Measurements from ENCODE around the gene PDCD1.
"Not testable (repeated sequence)": the region's sequence is repeated elsewhere in the genome, so short reads cannot be mapped to it uniquely, and the experiment has no call there.

PDCD1 gene

GRCh38 chr2:241822264-241822623 lies 36.5 kb downstream of the PDCD1 start:
- no peak for DNase-seq

DNA sequence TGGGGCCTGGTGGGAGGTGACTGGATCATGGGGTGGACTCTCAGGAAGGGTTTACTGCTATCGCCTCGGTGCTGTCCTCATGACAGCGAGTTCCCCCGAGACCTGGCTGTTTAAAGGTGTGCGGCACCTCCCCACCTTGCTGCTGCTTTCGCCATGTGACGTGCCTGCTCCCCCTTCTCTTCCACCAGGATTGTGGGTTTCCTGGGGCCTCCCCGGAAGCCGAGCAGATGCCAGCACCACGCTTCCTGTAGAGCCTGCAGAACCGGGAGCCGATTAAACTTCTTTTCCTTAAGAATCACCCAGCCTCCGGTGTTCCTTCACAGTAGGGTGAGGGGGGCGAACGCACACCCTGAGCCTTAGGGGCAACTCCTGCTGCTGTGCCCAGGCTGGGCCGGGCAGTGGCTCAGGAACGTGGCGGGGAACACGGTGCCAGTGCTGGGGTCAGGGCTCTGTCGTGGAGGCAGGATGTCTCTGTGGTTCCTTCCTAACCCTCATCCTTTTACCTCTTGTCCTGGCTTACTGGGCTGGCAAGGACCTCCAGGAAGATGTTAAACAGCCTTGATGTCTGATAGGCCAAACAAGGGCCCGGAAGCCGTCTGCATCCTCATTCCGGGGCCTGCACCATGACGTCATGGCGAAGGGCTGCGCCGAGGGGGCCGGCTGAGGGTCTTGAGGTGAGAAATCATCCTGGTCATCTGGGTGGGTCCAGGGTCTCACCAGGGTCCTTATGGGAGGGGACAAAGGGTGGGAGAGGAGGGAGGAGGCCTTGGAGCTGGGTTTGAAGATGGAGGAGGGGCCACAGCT lies 37.0 kb downstream of the PDCD1 start:
- DNase-seq: no peak

- DNase-seq: no peak
These were observed 37.9 kb downstream of the PDCD1 start for GRCh38 chr2:241820625-241821384.

- DNase-seq: not testable (repeated sequence)
These were observed 38.6 kb downstream of the PDCD1 start for GRCh38 chr2:241819947-241820624.

- no peak for DNase-seq
These were observed 39.8 kb downstream of the PDCD1 start for GRCh38 chr2:241818943-241819270.

- DNase-seq: no peak
These were observed 40.3 kb downstream of the PDCD1 start for GRCh38 chr2:241818229-241818942.

GRCh38 chr2:241817821-241818215 lies 40.9 kb downstream of the PDCD1 start:
- DNase-seq: not testable (repeated sequence)

- DNase-seq: peak; percentile 29
These were observed 41.4 kb downstream of the PDCD1 start for GRCh38 chr2:241817126-241817820.

DNA sequence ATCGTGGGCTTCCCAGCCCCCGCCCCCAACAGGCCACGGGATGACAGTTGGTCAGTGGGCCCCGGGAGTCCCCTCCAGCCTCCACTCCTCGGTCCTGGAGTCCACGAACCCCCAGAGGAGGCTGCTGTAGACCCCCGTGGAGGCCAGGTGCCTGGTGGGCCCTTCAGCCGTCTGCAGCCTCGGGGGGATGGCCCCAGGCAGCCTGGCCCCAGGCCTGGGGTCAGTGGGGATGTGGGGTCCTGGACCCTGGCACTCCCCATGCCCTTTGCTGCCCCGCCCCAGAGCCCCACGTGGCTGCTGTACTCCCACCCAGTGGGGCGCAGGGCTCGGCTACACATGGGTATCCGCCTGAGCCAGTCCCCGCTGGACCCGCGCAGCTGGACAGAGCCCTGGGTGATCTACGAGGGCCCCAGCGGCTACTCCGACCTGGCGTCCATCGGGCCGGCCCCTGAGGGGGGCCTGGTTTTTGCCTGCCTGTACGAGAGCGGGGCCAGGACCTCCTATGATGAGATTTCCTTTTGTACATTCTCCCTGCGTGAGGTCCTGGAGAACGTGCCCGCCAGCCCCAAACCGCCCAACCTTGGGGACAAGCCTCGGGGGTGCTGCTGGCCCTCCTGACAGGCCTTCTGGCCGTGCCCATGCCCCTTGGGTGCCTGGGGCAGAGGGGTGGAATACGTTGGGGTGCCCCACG lies 42.1 kb downstream of the PDCD1 start:
- DNase-seq: no peak

- no peak for DNase-seq
These were observed 42.9 kb downstream of the PDCD1 start for GRCh38 chr2:241815477-241816430.

DNA sequence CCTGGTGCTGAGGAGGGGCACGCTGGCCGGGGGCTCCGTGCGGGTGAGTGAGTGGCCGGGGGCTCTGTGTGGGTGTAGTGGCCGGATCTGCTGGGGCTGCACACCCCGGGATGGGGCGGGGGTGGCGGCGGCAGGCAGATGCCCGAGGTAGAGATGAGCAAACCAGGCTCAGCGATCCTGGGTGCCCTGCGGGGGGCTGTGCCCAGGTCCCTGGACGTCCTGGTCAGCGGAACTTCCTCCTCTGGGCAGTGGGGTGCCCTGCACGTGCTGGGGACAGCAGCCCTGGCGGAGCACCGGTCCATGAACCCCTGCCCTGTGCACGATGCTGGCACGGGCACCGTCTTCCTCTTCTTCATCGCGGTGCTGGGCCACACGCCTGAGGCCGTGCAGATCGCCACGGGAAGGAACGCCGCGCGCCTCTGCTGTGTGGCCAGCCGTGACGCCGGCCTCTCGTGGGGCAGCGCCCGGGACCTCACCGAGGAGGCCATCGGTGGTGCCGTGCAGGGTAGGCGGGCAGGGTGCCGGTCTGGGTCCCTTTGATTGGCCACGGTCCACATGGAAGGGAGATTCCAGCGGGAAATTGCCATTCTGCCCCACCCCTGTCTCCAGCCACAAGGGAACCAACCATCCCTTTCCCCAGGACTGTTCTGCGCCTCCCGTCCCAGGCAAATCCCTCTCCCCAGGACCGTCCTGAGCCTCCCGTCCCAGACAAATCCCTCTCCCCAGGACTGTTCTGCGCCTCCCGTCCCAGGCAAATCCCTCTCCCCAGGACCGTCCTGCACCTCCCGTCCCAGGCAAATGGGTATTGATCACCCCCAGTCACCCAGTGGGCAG lies 43.8 kb downstream of the PDCD1 start:
- no peak for DNase-seq

DNA sequence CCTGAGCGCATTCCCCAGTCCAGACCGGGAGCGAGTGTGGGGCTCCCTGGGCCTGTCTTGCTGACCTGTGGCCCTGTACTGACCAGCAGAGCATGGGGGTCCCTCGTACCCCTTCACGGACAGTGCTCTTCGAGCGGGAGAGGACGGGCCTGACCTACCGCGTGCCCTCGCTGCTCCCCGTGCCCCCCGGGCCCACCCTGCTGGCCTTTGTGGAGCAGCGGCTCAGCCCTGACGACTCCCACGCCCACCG lies 44.4 kb downstream of the PDCD1 start:
- no peak for DNase-seq

- DNase-seq: peak; percentile 54
These were observed 44.9 kb downstream of the PDCD1 start for GRCh38 chr2:241813644-241814392.

- DNase-seq: no peak
These were observed 45.7 kb downstream of the PDCD1 start for GRCh38 chr2:241812730-241813643.

- no peak for DNase-seq
These were observed 46.6 kb downstream of the PDCD1 start for GRCh38 chr2:241811952-241812729.

DNA sequence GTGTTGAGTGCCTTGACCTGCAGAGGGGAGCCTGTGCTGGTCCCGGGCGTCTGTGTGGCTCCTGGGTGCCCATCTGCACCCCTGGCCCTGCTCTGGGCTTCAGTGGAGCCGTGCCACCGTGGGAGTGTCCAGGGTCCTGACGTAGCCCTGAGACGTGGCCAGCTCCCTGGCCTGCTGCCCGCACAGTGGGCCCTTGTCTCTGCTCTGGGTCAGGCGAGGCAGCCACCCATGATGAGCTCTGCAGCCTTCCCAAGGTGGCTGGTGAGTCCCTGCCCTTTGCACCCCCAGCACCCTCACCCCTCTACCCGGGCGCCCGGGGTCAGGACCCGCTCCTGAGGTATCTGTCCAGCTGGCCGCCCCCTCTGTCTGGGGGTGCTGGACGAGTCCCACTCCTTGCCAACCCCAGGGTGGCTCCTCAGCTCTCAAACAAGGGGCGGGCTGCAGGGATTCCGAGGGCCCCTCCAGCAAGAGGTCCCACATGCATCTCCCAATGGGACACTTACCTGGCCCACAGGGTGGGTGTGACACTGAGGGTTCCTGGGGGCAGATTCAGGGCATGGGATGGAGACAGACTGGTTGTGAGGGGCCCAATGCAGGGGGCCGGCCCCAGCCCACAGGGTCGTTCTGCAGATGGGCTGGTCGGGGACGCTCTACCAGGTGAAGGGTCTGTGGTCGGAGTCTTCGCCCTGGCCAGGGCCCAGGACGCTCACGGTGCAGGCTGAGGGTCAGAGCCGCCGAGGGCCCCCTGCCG lies 47.3 kb downstream of the PDCD1 start:
- DNase-seq: no peak
